ENCODE measurements around the gene TNFRSF19. TPM values are rescaled to one million over a fixed set of nuclear protein-coding genes. Genes with fewer than 3 reads are reported as not detected.
"Not testable (repeated sequence)": the region's sequence is repeated elsewhere in the genome, so short reads cannot be mapped to it uniquely, and the experiment has no call there.

Gene TNFRSF19
- total RNA-seq, 4 donors from 2014 or later: 4.9 to 9.2 (median 7.7) TPM

DNA sequence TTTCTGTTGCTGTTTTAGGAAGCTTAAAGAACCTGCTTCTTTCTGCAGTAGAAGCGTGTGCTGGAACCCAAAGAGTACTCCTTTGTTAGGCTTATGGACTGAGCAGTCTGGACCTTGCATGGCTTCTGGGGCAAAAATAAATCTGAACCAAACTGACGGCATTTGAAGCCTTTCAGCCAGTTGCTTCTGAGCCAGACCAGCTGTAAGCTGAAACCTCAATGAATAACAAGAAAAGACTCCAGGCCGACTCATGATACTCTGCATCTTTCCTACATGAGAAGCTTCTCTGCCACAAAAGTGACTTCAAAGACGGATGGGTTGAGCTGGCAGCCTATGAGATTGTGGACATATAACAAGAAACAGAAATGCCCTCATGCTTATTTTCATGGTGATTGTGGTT lies 103.1 kb downstream of the TNFRSF19 start:
- no peaks in the 10 kb centered on the region for H3K9me3 ChIP-seq
- no peak for TF ChIP-seq POLR2A (IDR thresholded peaks at IDR 0.05)
- TF ChIP-seq, protein P1, sequence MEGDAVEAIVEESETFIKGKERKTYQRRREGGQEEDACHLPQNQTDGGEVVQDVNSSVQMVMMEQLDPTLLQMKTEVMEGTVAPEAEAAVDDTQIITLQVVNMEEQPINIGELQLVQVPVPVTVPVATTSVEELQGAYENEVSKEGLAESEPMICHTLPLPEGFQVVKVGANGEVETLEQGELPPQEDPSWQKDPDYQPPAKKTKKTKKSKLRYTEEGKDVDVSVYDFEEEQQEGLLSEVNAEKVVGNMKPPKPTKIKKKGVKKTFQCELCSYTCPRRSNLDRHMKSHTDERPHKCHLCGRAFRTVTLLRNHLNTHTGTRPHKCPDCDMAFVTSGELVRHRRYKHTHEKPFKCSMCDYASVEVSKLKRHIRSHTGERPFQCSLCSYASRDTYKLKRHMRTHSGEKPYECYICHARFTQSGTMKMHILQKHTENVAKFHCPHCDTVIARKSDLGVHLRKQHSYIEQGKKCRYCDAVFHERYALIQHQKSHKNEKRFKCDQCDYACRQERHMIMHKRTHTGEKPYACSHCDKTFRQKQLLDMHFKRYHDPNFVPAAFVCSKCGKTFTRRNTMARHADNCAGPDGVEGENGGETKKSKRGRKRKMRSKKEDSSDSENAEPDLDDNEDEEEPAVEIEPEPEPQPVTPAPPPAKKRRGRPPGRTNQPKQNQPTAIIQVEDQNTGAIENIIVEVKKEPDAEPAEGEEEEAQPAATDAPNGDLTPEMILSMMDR (IDR thresholded peaks at IDR 0.05): no peak
- no peaks in the 10 kb centered on the region for H3K27me3 ChIP-seq
- H3K36me3 ChIP-seq: no peaks in the 10 kb centered on the region
- H3K27ac ChIP-seq: no peak overlapping the region
- DNase-seq: no peak
- 75 to 79% methylated on average over 4 of the region's 4 CpGs for WGBS, 2 donors
- H3K4me3 ChIP-seq (replicated peaks in 1 of 3): no peak overlapping the region
- intact Hi-C loops (cut with DNase I): no loop called here
- no peaks in the 10 kb centered on the region for H3K4me1 ChIP-seq

DNA sequence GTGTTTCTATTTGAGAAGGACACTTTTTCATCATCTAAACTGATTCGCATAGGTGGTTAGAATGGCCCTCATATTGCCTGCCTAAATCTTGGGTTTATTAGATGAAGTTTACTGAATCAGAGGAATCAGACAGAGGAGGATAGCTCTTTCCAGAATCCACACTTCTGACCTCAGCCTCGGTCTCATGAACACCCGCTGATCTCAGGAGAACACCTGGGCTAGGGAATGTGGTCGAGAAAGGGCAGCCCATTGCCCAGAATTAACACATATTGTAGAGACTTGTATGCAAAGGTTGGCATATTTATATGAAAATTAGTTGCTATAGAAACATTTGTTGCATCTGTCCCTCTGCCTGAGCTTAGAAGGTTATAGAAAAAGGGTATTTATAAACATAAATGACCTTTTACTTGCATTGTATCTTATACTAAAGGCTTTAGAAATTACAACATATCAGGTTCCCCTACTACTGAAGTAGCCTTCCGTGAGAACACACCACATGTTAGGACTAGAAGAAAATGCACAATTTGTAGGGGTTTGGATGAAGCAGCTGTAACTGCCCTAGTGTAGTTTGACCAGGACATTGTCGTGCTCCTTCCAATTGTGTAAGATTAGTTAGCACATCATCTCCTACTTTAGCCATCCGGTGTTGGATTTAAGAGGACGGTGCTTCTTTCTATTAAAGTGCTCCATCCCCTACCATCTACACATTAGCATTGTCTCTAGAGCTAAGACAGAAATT lies 103.8 kb downstream of the TNFRSF19 start:
- WGBS, 2 donors: 92 to 93% methylated on average over 8 of the region's 8 CpGs
- Histone ChIP-seq H3K4me1 (no peaks in the 10 kb centered on the region), H3K27ac (no peak overlapping the region), H3K36me3 (no peaks in the 10 kb centered on the region), H3K27me3 (no peaks in the 10 kb centered on the region), H3K4me3 (replicated peaks in 1 of 3) (no peak overlapping the region), H3K9me3 (no peaks in the 10 kb centered on the region)
- TF ChIP-seq POLR2A (IDR thresholded peaks at IDR 0.05): no peak
- TF ChIP-seq, protein P1 (IDR thresholded peaks at IDR 0.05): no peak
- intact Hi-C loops (cut with DNase I): no loop called here
- DNase-seq: no peak

DNA sequence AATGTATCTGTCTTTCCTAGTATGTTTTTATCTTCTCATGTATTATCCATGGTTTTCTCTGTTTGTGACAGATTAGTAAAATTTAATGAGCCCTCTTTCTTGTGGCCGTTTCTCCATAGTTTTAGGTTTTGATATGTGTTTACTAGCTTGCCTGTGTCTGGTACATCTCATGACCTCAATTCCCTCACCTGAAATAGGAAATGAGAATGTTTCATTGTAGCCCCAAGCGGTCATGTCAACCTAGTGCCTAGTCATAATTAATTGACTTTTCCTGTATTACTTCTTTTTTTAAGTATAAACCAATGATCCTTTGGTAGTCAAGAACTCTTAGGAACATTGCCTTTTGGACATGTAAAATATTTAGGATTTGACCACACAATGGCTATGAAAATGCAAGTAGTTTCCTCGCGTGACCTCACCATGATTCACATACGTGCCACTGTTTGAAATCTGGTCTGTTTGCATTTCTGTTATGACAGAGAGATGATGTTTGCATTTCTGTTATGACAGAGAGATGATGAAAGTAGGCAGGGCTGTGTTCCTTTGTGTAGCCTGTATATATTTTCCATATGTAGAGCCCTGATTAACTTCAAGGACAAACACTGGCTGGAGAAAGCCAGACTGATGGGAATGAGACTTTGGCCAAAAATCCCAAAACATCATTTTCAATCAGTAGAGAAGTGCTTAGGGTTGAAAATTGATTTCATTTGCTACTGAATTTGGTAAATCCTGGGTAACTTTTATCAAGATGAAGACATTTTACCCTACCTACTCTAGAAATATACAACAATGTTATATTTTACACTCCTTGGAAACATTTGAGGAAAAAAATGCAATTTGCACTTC lies 104.8 kb downstream of the TNFRSF19 start:
- DNase-seq: no peak
- TF ChIP-seq, protein P1 (IDR thresholded peaks at IDR 0.05): no peak
- TF ChIP-seq POLR2A (IDR thresholded peaks at IDR 0.05): no peak
- H3K4me3 ChIP-seq (replicated peaks in 1 of 3): no peak overlapping the region
- no peak overlapping the region for H3K27ac ChIP-seq
- intact Hi-C loops (cut with DNase I): no loop called here
- no peaks in the 10 kb centered on the region for H3K27me3 ChIP-seq
- no peaks in the 10 kb centered on the region for H3K9me3 ChIP-seq
- H3K36me3 ChIP-seq: no peaks in the 10 kb centered on the region
- no peaks in the 10 kb centered on the region for H3K4me1 ChIP-seq
- 98% methylated on average over 5 of the region's 5 CpGs for WGBS, 2 donors

DNA sequence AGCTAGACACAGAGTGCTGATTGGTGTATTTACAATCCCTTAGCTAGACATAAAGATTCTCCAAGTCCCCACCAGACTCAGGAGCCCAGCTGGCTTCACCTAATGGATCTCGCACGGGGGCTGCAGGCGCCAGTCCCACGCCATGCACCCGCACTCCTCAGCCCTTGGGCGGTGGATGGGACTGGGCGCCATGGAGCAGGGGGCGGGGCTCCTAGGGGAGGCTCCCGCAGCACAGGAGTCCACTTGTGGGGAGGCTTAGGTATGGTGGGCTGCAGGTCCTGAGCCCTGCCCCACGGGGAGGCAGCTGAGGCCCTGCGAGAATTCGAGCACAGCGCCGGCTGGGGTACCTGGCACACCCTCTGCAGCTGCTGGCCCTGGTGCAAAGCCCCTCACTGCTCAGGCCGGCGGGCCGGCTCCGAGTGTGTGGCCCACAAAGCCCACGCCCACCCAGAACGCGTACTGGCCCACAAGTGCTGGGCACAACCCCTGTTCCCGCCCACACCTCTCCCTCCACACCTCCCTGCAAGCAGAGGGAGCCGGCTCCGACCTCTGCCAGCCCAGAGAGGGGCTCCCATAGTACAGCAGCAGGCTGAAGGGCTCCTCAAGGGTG lies 107.6 kb downstream of the TNFRSF19 start:
- WGBS, 2 donors: 88 to 96% methylated on average over 7 to 13 of the region's 24 CpGs
- H3K9me3 ChIP-seq; H3K27ac ChIP-seq; DNase-seq; H3K36me3 ChIP-seq; H3K4me1 ChIP-seq; intact Hi-C loops (cut with DNase I); H3K4me3 ChIP-seq (replicated peaks in 1 of 3); H3K27me3 ChIP-seq: not testable (repeated sequence)

DNA sequence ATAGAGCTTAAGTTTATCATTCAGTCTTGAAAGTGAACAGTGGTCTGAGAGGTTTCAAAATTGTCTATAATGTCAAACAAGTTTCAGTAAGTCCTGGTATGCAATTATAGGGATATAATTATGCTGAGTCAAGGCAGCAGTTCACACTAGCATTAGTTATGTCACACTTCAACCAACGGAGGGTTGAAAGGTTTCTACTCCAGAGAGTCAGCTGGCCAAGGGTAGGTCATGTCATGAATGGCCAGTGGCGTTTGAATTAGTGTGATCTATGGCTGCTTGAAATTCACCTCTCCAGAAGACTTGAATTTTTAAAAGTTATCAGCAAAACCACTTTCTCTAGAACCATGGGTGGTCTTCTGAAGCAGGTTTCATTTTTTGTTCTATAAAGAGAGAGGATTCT lies 108.6 kb downstream of the TNFRSF19 start:
- no peak for TF ChIP-seq POLR2A (IDR thresholded peaks at IDR 0.05)
- TF ChIP-seq, protein P1 (IDR thresholded peaks at IDR 0.05): no peak
- intact Hi-C loops (cut with DNase I): no loop called here

More for the DNA sequence above, 108.6 kb downstream of the TNFRSF19 start:
- H3K4me1 ChIP-seq: no peaks in the 10 kb centered on the region
- no peak for DNase-seq
- H3K36me3 ChIP-seq: no peaks in the 10 kb centered on the region
- H3K27me3 ChIP-seq: no peaks in the 10 kb centered on the region
- no peaks in the 10 kb centered on the region for H3K9me3 ChIP-seq
- 73 to 84% methylated on average over 2 of the region's 2 CpGs for WGBS, 2 donors
- no peak overlapping the region for H3K27ac ChIP-seq
- no peak overlapping the region for H3K4me3 ChIP-seq (replicated peaks in 1 of 3)

All from thyroid gland (tissue), 4 donors.